IPS-18c (cell line): ENCODE data around the gene INAVA.
A peak's percentile ranks its signal among the peaks of the same experiment; 100 is the strongest.

Experiments
- H3K4me3 ChIP-seq: 2 replicates; pipeline ENCODE4 v1.7.0; 2013; ENCODE audit warnings: low read depth, mild to moderate bottlenecking, low read length, moderate library complexity; ENCODE audit not compliant: insufficient read depth
- H3K9me3 ChIP-seq: one replicate; pipeline ENCODE4 v1.6.1; 2013; ENCODE audit warnings: mild to moderate bottlenecking, low read length, moderate library complexity; ENCODE audit not compliant: control insufficient read depth, insufficient read depth

INAVA gene

DNA sequence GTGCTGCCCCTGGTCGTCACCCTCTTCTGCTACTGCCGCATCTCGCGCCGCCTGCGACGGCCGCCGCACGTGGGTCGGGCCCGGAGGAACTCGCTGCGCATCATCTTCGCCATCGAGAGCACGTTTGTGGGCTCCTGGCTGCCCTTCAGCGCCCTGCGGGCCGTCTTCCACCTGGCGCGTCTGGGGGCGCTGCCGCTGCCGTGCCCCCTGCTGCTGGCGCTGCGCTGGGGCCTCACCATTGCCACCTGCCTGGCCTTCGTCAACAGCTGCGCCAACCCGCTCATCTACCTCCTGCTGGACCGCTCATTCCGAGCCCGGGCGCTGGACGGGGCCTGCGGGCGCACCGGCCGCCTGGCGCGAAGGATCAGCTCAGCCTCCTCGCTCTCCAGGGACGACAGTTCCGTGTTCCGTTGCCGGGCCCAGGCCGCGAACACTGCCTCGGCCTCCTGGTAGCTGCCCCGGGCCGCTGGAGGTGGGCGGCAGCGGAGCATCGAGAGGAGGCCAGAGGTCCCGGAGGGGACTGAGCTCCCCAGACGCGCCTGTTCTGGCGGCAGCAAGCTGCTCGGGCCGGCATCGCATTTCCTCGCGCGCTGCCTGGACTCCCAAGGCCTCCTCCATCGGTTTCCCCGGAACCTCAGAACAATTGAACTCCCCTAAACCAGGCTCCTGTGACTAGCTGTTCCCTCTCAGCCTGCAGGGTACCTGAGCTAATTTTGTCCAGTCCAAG, 20.9 kb upstream of the INAVA start:
- Histone ChIP-seq H3K9me3 (no peaks in the 10 kb centered on the region), H3K4me3 (no peak overlapping the region)

DNA sequence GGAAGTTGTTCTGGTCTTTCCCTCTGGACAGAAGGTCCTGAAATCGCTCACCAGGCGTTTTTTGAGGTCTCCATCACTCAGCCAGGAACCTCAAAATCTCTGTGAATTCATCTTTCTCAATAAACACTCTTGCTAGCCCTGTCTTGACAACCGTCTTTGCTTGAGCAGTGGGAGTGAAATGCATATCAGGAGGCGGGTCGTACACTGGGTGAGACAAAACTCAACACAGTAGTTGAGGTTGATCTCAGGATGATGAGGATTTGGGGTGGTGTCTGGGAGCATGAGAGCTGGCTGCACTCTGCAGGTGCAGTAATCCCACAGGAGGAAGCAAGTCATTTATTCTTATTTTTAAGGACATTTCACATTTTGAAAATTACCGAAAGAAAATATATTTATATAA, 20.0 kb upstream of the INAVA start:
- Histone ChIP-seq H3K9me3 (no peaks in the 10 kb centered on the region), H3K4me3 (no peak overlapping the region)

DNA sequence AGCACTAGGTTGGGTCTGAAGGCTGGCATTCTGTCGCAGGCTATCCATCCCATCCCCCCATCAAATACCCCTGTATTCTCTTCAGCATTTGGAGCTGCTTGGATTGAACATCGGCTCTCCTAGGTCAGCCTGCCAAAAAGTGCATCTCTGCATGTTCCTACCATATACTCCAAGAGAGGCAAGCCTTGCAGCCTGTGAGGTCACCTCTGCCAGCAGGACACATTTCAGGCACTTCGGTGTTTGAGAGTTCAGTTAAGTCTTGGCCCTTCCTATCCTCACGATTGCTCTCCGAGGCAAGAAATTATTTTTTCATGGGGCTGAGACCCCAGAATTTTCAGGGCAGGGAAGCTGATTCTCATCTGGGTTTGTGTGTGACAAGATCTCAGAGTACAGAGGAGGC, 19.3 kb upstream of the INAVA start:
- no peak overlapping the region for H3K4me3 ChIP-seq

DNA sequence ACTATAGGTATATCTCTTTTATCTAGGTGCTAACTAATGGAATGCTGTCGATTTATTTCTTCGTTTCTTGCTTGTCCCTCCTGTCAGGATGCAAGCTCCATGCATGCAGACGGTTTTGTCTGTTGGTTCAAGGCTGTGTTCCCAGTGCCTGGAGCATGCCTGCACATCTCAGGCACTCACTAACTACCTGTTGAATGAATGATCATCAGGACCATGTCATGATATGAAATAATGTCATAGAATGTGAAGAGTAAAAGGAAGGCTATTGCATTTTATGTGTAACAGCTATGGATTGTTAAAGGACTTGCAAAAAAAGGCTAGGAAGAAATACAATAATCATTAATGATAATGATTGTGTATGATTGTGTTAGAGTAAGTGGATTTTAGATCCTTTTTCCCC, 17.7 kb upstream of the INAVA start:
- Histone ChIP-seq H3K4me3 (no peak overlapping the region), H3K9me3 (no peaks in the 10 kb centered on the region)

More for the DNA sequence above, 19.3 kb upstream of the INAVA start:
- no peaks in the 10 kb centered on the region for H3K9me3 ChIP-seq

DNA sequence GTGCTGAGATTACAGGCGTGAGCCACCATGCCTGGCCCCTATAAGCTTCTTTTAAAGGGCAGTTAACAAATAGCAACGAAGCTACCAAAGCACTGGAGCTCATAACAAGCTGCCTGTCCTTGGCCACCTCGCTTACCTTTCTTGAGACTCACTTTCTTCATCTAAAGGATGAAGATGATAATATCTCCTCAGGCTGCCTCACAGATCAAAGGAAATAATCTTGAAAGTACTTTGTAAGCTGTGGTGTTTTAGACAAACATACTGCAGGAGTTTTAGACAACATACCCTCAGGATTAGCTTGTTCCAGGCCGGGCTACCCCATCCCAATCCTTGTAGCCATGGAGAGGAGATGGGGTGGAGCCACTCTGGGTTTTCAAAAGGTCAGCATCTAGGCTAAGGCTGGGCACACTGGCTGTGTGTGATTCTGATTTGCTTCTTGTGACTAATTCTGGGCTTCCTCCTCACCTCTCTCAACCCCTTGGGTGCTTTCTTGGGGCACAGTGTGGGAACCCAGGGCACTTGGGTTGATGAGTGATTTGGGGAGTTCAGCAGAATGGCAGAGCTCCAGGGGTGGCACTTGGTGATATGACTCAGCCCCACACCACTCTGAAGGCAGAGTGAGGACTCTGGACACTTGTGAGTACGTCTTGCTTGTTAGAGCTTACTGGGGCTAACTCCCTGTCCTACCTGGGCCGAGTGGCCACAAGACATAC, 16.7 kb upstream of the INAVA start:
- Histone ChIP-seq H3K9me3 (no peaks in the 10 kb centered on the region), H3K4me3 (no peak overlapping the region)

DNA sequence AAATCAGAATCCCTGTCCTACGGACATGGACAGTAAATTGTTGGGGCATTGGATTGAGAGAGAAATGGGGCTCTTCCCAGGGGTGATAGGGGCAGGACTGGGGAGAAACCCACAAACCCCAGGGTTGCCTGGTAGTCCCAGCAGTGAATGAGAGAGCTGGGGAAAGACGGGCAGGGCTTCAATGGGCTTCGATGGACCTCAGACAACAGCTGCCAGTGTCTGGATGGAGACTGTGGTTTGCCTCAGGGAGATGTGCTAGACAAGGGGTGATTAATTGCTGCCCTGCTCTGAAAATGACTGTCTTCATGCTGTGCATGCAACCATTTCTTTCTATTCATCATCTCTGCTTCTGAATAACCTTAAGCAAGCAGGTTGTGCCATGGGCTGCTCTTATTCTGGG, 14.5 kb upstream of the INAVA start:
- H3K4me3 ChIP-seq, result no peak overlapping the region
- H3K9me3 ChIP-seq, result no peaks in the 10 kb centered on the region

DNA sequence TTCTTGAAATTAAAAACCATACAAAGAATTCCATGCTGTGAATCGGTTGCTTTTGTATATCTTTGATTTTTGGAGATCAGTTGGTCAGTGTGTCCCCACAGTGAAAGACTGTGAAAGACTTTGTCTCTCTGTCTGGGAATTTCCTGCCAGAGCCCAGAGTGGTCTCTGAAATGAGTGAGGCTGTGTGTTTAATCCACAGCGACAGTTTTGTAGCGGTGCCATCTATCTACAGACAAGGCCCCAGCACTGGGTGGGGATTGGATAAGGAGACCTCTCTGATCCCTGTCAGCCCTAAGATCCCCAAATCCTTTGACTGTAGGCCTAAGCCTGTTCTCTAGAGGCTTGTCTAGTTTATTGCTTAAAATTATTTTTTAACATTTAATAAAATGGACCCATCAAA, 11.6 kb upstream of the INAVA start:
- H3K9me3 ChIP-seq, result no peaks in the 10 kb centered on the region
- H3K4me3 ChIP-seq, result no peak overlapping the region

DNA sequence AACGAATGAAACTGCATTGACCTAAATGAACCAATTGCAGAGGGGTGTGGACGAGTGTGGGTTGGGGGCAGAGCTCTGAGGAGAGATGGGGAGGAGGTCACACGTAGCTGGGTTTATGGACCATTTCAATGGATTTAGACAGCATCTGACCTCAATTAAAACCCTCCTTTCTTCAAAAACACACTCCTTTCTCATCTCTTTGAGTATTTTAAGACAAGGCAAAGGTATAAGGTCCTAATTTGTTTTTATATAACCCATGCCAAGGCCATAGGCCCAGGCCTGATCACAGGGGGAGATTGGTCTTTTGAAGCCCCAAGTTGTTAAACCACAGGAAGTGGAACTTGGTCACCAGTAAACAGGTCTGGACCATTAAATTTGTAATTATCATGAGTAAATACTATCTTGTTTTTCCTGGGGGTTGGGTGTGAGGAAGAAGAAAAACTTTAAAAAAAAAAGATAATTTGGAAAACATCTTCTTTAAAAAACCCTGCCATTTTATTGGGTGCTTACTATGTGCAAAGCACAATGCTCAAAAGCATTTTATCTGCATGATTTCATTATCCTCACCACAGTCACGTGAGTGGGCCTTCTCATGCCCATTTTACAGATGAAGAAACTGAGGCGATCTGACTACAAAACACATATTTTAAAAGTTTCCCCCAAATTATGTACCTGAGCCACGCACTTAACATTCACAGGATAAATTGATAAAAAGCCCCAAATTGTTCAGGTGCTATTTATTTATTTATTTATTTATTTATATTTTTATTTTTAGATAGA, 8.9 kb upstream of the INAVA start:
- no peak overlapping the region for H3K4me3 ChIP-seq
- H3K9me3 ChIP-seq, result no peaks in the 10 kb centered on the region

DNA sequence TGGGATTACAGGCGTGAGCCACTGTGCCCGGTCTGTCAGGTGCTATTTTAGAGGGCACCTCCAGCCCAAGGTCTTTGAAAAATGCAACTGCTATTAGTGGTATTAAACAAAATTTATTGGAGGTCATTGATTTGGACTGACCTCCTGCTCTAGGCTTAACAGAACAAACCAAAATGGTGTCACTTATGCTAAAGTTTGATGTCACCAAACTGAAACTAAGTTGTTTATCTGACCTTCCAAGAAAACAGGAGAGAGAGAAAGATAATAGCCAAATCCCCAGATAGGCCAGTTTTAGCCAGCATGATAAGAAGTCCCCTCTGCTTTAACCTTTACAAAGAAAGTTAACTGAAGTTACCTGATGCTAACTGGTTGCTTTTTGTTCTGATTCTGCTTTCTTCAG, 8.1 kb upstream of the INAVA start:
- no peaks in the 10 kb centered on the region for H3K9me3 ChIP-seq
- H3K4me3 ChIP-seq, result no peak overlapping the region

DNA sequence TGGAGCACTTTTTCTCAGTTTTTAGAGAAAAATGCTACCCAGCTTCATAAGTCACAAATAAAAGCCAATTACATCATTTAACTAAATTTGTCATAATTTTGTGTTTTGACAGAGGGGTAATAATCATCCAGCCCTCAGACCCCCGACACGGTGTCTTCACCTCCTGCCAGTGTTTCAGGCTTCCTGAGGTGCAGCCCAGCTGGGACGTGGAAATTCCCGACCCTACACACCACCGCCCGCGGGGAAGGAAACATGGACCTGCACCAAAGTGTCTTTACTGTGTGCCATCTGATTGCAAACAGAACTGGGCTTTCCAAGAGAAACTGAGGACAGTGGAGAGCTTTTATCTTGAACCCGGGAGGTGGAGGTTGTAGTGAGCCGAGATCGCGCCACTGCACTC, 7.7 kb upstream of the INAVA start:
- Histone ChIP-seq H3K4me3 (no peak overlapping the region), H3K9me3 (no peaks in the 10 kb centered on the region)

DNA sequence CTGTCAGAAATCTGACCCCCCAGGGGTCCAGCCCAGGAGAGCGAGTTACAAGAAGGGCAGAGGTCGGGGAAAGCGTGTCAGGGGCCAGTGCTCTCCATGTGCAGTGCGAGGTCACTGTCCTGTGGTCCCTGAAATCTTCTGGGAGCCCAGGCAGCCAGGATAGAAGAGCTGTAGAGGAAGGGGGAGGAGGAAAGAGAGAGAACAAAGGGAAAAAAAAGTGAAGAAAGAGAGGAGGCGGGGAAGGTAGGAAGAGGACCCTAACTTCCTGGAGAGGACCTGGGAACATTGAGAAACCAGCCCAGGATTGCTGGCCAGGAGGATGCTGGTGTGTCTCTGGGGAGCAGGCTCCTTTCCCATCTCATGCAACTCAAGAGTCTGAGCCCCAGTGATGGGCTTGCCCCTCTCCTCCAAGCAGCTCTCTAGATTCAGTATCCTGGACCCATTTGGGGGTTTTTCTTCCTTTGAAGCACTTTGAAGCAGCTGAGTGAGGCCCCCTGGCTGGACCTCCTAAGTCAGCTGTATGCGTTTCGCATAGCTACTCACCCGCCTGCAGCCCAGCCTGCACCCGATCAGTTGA, 6.8 kb upstream of the INAVA start:
- Histone ChIP-seq H3K4me3 (no peak overlapping the region), H3K9me3 (no peaks in the 10 kb centered on the region)

DNA sequence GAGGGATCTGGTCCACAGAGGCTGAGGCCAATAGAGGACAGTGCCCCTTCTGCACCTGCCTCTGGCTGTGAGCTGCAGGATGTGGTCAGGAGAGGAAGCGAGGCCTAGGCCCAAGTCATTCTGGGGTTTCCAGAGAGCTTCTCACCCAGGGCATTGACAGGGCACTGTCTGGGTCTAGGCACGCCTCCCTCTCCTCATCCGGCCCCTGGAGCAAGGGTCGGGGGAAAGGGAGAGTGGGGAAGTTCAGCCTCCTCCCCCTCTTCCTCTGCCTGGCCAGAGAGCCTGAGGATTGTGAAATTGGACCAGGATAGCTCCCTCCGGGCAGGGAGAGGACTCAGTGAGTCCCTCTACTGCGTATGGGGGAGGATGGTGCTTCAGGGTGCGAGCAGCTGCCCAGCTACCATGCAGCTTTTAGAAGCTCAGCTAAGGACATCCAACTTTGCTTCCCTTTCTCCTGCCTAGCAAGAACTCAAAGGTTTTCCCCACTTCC, 6.3 kb upstream of the INAVA start:
- H3K4me3 ChIP-seq, result no peak overlapping the region
- no peaks in the 10 kb centered on the region for H3K9me3 ChIP-seq

DNA sequence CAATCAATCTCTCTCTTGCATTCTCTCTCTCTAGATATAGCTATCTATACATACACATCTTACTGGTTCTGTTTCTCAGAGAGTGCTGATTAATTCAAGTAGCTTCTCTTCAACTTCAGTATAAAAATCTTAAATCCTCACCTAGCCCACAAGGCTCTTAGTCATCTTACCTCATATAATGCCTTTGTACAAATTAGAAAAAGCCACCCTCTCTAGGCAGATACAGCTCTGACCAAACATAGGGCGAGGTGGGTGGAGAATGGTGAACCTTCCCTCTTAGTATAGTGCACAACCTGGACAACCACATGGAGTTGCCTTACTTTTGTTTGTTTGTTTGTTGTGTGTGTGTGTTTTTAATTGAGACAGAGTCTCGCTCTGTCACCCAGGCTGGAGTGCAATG, 5.1 kb upstream of the INAVA start:
- H3K4me3 ChIP-seq, result no peak overlapping the region
- H3K9me3 ChIP-seq, result no peaks in the 10 kb centered on the region

DNA sequence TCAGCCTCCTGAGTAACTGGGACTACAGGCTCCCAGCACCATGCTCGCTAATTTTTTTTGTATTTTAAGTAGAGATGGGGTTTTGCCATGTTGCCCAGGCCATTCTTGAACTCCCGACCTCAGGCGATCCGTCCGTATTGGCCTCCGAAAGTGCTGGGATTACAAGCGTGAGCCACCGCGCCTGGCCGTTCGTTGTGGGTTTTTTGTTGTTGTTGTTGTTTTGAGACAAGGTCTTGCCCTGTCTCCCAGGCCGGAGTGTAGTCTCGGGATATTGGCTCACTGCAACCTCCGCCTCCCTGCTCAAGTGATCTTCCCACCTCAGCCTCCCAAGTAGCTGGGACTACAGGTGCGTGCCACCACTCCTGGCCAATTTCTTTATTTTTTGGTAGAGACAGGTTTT, 4.7 kb upstream of the INAVA start:
- Histone ChIP-seq H3K4me3 (no peak overlapping the region), H3K9me3 (no peaks in the 10 kb centered on the region)

DNA sequence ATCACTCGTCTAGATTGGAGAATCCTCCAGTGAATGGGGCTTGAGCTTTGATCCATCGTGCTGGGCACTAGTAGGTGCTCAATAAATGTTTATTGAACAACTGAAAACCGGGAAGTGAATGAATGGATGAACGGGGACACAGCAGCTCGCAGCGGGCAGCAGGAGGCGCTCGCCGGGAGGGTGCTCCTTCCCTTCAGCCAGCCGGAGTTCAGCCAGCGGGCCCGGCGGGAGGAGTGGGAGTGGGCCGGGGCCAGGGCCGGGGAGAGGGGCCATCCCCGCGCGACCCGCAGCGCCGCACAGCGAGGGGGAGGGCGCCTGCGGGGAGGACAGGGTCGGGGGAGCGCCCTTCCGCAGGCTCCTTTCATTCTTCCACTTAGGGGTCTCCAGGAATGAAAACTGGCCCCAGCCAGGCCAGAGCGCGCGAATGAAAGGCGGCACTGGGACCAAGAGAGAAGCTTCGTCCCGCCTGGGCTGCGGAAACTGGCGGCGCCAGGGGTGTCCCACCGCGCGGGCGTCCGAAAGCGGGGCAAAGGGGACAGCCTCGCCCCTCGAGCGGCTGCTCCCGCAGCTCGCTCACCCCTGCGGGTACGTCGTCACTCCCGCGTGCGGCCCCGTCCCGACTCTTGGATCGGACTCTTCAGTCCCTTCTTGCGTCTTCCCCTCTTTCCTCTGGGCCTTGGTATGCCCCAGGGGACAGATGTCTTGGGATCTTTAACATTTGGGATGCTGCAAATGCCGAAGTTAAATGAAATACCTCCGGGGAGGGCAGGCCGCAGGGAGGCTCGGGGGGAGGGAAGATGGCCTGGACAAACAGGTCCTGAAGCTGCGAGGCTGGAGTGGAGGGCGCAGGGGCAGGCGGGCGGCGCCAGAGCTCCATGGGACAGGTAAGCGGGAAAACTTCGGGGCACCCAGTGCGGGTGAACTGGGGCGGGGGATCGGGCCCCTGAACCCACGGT, 3.6 kb upstream of the INAVA start:
- Histone ChIP-seq H3K4me3 (peak overlapping the region; percentile 88), H3K9me3 (no peaks in the 10 kb centered on the region)

DNA sequence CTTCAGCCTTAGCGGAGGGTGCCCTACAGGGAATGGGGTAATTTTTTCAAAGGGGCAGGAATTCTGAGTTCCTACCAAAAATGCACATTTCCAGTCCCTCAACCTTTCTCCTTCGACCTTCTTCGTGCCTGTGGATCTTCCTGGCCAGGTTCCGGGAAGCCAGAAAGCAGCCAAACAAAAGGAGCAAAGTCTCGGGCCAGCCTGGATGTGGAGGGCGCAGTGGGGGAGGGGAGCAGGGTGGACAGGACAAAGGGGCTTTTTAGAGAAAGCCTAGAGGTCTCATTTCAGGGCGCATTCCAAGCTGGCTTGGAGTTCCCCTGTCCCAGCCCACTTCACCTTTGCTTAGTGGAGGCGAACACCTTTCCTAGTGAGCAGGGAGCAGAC, 2.9 kb upstream of the INAVA start:
- Histone ChIP-seq H3K9me3 (no peaks in the 10 kb centered on the region), H3K4me3 (peak overlapping the region; percentile 88)

DNA sequence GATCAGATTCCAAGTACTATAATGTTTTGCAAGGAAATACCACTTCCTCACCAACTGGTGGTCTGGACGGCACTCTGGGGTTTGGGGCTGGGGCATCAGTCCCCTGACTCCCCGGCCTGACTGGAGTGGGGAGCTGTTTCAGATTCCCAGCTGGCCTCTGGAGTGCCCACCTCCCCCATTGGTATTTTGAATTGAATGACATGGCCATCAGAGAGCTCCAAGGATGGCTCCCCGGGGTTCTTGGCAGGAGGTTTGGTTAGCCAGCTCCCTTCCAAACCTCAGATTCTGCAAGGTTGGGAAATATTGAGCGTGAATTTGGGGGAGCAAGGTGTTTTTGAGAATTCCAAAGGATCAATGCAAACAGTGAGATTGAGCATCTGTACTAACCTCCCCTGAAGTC, 2.2 kb upstream of the INAVA start:
- H3K9me3 ChIP-seq, result no peaks in the 10 kb centered on the region

More for the DNA sequence above, 2.2 kb upstream of the INAVA start:
- H3K4me3 ChIP-seq, result peak overlapping the region; percentile 88
